Measurements from ENCODE around the gene CAVIN2. TPM values are rescaled to one million over a fixed set of nuclear protein-coding genes. Genes with fewer than 3 reads are reported as not detected.

CAVIN2 gene
- total RNA-seq, 1 donor from 2014 or later: 50.6 TPM

GRCh38 chr2:191818725-191819350 is 28.1 kb downstream of the CAVIN2 start:
- Histone ChIP-seq H3K36me3 (no peaks in the 10 kb centered on the region), H3K4me1 (no peaks in the 10 kb centered on the region), H3K9me3 (no peaks in the 10 kb centered on the region), H3K27ac (no peak overlapping the region), H3K27me3 (no peaks in the 10 kb centered on the region), H3K4me3 (no peak overlapping the region)
- no peak for DNase-seq (ENCODE audit: extremely low spot score in 2 of 2)
- intact Hi-C loops (cut with DNase I): no loop called here
- TF ChIP-seq CTCF (IDR thresholded peaks at IDR 0.05) (no peak), POLR2A (IDR thresholded peaks at IDR 0.05) (no peak), POLR2AphosphoS5 (IDR thresholded peaks at IDR 0.05; ENCODE audit: insufficient read depth in 1 of 2, low read depth in 1 of 2) (no peak)

GRCh38 chr2:191818133-191818532 is 28.8 kb downstream of the CAVIN2 start:
- intact Hi-C loops (cut with DNase I): no loop called here
- Histone ChIP-seq H3K4me1 (no peaks in the 10 kb centered on the region), H3K36me3 (no peaks in the 10 kb centered on the region), H3K27me3 (no peaks in the 10 kb centered on the region), H3K27ac (no peak overlapping the region), H3K9me3 (no peaks in the 10 kb centered on the region), H3K4me3 (no peak overlapping the region)
- no peak for TF ChIP-seq POLR2A (IDR thresholded peaks at IDR 0.05)
- TF ChIP-seq POLR2AphosphoS5 (IDR thresholded peaks at IDR 0.05; ENCODE audit: insufficient read depth in 1 of 2, low read depth in 1 of 2): no peak
- TF ChIP-seq CTCF (IDR thresholded peaks at IDR 0.05): no peak
- DNase-seq (ENCODE audit: extremely low spot score in 2 of 2): no peak

- no peaks in the 10 kb centered on the region for H3K4me1 ChIP-seq
- intact Hi-C loops (cut with DNase I): no loop called here
- no peaks in the 10 kb centered on the region for H3K36me3 ChIP-seq
- H3K27me3 ChIP-seq: no peaks in the 10 kb centered on the region
- H3K9me3 ChIP-seq: no peaks in the 10 kb centered on the region
- DNase-seq (ENCODE audit: extremely low spot score in 2 of 2): no peak
- no peak overlapping the region for H3K27ac ChIP-seq
- no peak overlapping the region for H3K4me3 ChIP-seq
- no peak for TF ChIP-seq CTCF (IDR thresholded peaks at IDR 0.05)
- no peak for TF ChIP-seq POLR2A (IDR thresholded peaks at IDR 0.05)
- no peak for TF ChIP-seq POLR2AphosphoS5 (IDR thresholded peaks at IDR 0.05; ENCODE audit: insufficient read depth in 1 of 2, low read depth in 1 of 2)
Observed at GRCh38 chr2:191815010-191815409, 31.9 kb downstream of the CAVIN2 start.

- no peak for TF ChIP-seq CTCF (IDR thresholded peaks at IDR 0.05)
- TF ChIP-seq POLR2A (IDR thresholded peaks at IDR 0.05): no peak
- TF ChIP-seq POLR2AphosphoS5 (IDR thresholded peaks at IDR 0.05; ENCODE audit: insufficient read depth in 1 of 2, low read depth in 1 of 2): no peak
- no peaks in the 10 kb centered on the region for H3K27me3 ChIP-seq
- no peaks in the 10 kb centered on the region for H3K4me1 ChIP-seq
- H3K9me3 ChIP-seq: no peaks in the 10 kb centered on the region
- no peak for DNase-seq (ENCODE audit: extremely low spot score in 2 of 2)
- H3K36me3 ChIP-seq: no peaks in the 10 kb centered on the region
- no peak overlapping the region for H3K4me3 ChIP-seq
- intact Hi-C loops (cut with DNase I): loop anchor here (2.0 kb wide), 1 partner anchor 347 kb away; no protein-coding TSS in a partner anchor
- H3K27ac ChIP-seq: no peak overlapping the region
Observed at GRCh38 chr2:191813943-191814342, 32.9 kb downstream of the CAVIN2 start.

GRCh38 chr2:191811807-191812602 is 34.9 kb downstream of the CAVIN2 start:
- Histone ChIP-seq H3K4me3 (no peak overlapping the region), H3K27me3 (no peaks in the 10 kb centered on the region), H3K36me3 (no peaks in the 10 kb centered on the region), H3K9me3 (no peaks in the 10 kb centered on the region), H3K27ac (no peak overlapping the region), H3K4me1 (no peaks in the 10 kb centered on the region)
- TF ChIP-seq CTCF (IDR thresholded peaks at IDR 0.05) (peak; percentile 56 to 88 (median 76)), POLR2A (IDR thresholded peaks at IDR 0.05) (no peak)
- no peak for DNase-seq (ENCODE audit: extremely low spot score in 2 of 2)
- intact Hi-C loops (cut with DNase I): loop anchor here (2.0 kb wide), 1 partner anchor 349 kb away; no protein-coding TSS in a partner anchor
